Measurements from ENCODE around the gene SLC2A4RG. TPM values are rescaled to one million over a fixed set of nuclear protein-coding genes. Genes with fewer than 3 reads are reported as not detected.

SLC2A4RG gene
- total RNA-seq, 4 donors from 2014 or later, result 26.0 to 55.9 (median 39.3) TPM

DNA sequence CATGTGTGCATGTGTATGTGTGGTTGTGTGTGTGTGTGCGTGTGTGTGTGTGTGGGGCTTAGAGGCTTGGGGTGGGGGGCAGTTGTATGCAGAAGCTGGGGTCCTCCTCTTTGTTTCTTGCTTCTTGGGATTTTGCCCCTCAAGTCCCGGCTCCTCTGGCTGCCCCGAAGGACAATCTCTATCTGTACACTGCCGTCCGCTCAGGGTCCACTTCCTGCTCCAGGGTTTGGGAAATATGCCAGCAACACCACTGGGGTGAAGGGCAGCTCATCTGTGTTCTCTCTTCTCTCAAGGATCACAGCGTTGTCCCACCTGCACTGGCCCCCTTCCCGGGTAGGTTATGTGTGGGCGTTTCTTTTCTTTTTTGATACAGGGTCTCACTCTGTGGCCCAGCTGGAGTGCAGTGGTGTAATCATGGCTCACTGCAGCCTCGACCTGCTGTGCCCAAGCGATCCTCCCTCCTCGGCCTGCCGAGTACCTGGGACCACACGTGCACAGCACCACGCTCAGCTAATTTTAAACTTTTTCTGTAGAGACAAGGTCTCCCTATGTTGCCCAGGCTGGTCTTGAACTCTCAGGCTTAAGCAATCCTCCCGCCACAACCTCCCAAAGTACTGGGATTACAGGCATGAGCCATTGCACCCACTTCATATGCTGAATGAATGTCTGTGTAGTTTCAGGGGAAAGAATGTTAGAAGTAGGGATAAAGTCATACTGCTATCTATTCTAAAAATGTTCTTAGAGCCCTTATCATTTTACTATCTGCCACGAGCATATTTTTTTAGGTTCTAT is 25.7 kb downstream of the SLC2A4RG start:
- TF ChIP-seq, protein P1, sequence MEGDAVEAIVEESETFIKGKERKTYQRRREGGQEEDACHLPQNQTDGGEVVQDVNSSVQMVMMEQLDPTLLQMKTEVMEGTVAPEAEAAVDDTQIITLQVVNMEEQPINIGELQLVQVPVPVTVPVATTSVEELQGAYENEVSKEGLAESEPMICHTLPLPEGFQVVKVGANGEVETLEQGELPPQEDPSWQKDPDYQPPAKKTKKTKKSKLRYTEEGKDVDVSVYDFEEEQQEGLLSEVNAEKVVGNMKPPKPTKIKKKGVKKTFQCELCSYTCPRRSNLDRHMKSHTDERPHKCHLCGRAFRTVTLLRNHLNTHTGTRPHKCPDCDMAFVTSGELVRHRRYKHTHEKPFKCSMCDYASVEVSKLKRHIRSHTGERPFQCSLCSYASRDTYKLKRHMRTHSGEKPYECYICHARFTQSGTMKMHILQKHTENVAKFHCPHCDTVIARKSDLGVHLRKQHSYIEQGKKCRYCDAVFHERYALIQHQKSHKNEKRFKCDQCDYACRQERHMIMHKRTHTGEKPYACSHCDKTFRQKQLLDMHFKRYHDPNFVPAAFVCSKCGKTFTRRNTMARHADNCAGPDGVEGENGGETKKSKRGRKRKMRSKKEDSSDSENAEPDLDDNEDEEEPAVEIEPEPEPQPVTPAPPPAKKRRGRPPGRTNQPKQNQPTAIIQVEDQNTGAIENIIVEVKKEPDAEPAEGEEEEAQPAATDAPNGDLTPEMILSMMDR (IDR thresholded peaks at IDR 0.05), result no peak
- TF ChIP-seq POLR2A (IDR thresholded peaks at IDR 0.05), result no peak
- intact Hi-C loops (cut with DNase I), result no loop called here
- Histone ChIP-seq H3K27me3 (no peaks in the 10 kb centered on the region), H3K36me3 (peaks cover 19 to 20% of the 10 kb centered on the region in 2 donors), H3K4me1 (no peaks in the 10 kb centered on the region), H3K4me3 (replicated peaks in 1 of 3) (no peak overlapping the region), H3K27ac (no peak overlapping the region), H3K9me3 (no peaks in the 10 kb centered on the region)
- WGBS, 2 donors, result 71 to 78% methylated on average over 16 of the region's 16 CpGs
- DNase-seq, result no peak

GRCh38 chr20:63765902-63766301 is 26.3 kb downstream of the SLC2A4RG start:
- peaks cover 19 to 20% of the 10 kb centered on the region in 2 donors for H3K36me3 ChIP-seq
- intact Hi-C loops (cut with DNase I), result no loop called here
- no peaks in the 10 kb centered on the region for H3K4me1 ChIP-seq
- H3K9me3 ChIP-seq, result no peaks in the 10 kb centered on the region
- no peak overlapping the region for H3K4me3 ChIP-seq (replicated peaks in 1 of 3)
- 93 to 94% methylated on average over 7 of the region's 7 CpGs for WGBS, 2 donors
- DNase-seq, result no peak
- TF ChIP-seq, protein P1 (IDR thresholded peaks at IDR 0.05), result no peak
- no peak for TF ChIP-seq POLR2A (IDR thresholded peaks at IDR 0.05)
- H3K27ac ChIP-seq, result no peak overlapping the region
- H3K27me3 ChIP-seq, result no peaks in the 10 kb centered on the region

GRCh38 chr20:63766695-63767426 is 27.3 kb downstream of the SLC2A4RG start:
- Histone ChIP-seq H3K27ac (no peak overlapping the region), H3K4me1 (no peaks in the 10 kb centered on the region), H3K9me3 (no peaks in the 10 kb centered on the region), H3K36me3 (peaks cover 24 to 25% of the 10 kb centered on the region in 2 donors), H3K4me3 (replicated peaks in 1 of 3) (no peak overlapping the region), H3K27me3 (no peaks in the 10 kb centered on the region)
- TF ChIP-seq POLR2A (IDR thresholded peaks at IDR 0.05), result no peak
- 97 to 99% methylated on average over 35 to 37 of the region's 38 CpGs for WGBS, 2 donors
- intact Hi-C loops (cut with DNase I), result no loop called here
- no peak for DNase-seq

GRCh38 chr20:63767456-63767855 is 27.9 kb downstream of the SLC2A4RG start:
- intact Hi-C loops (cut with DNase I), result no loop called here
- 87 to 89% methylated on average over 11 to 18 of the region's 18 CpGs for WGBS, 2 donors
- Histone ChIP-seq H3K36me3 (peaks cover 24 to 25% of the 10 kb centered on the region in 2 donors), H3K27ac (no peak overlapping the region), H3K9me3 (no peaks in the 10 kb centered on the region), H3K4me3 (replicated peaks in 1 of 3) (no peak overlapping the region), H3K4me1 (no peaks in the 10 kb centered on the region), H3K27me3 (no peaks in the 10 kb centered on the region)
- DNase-seq, result no peak
- TF ChIP-seq, protein P1 (IDR thresholded peaks at IDR 0.05), result no peak
- no peak for TF ChIP-seq POLR2A (IDR thresholded peaks at IDR 0.05)

- no peak overlapping the region for H3K4me3 ChIP-seq (replicated peaks in 1 of 3)
- no peak overlapping the region for H3K27ac ChIP-seq
- no peaks in the 10 kb centered on the region for H3K9me3 ChIP-seq
- peaks cover 24 to 25% of the 10 kb centered on the region in 2 donors for H3K36me3 ChIP-seq
- no peaks in the 10 kb centered on the region for H3K27me3 ChIP-seq
- no peaks in the 10 kb centered on the region for H3K4me1 ChIP-seq
- no peak for TF ChIP-seq POLR2A (IDR thresholded peaks at IDR 0.05)
- TF ChIP-seq, protein P1 (IDR thresholded peaks at IDR 0.05), result no peak
- WGBS, 2 donors, result 94 to 96% methylated on average over 7 of the region's 7 CpGs
- intact Hi-C loops (cut with DNase I), result no loop called here
- DNase-seq, result no peak
Measured at GRCh38 chr20:63767886-63768285, 28.3 kb downstream of the SLC2A4RG start.
